Vagina (tissue), 2 donors: Measurements from ENCODE around the gene MICALL2.

Experiments used
- POLR2AphosphoS5 ChIP-seq, 2 donors: sonication (generic); formaldehyde crosslinking; IDR thresholded peaks; one replicate each; pipeline ENCODE4 v1.9.0; 2017; ENCODE audit warnings: antibody characterized with exemption in 2 of 2, mild to moderate bottlenecking in 2 of 2, low read depth in 1 of 2; ENCODE audit not compliant: insufficient read depth in 1 of 2
- TF ChIP-seq, protein P1 (sequence below), 3 experiments: fragments of 450-650 bp in 2 of 3; fragments of 200-600 bp in 1 of 3; sonication (generic) in 1 of 3; IDR thresholded peaks; one replicate each; pipeline ENCODE4 v1.5.1; 2017 to 2019; ENCODE audit warnings: antibody characterized with exemption in 3 of 3, mild to moderate bottlenecking in 2 of 3, moderate library complexity in 2 of 3

DNA sequence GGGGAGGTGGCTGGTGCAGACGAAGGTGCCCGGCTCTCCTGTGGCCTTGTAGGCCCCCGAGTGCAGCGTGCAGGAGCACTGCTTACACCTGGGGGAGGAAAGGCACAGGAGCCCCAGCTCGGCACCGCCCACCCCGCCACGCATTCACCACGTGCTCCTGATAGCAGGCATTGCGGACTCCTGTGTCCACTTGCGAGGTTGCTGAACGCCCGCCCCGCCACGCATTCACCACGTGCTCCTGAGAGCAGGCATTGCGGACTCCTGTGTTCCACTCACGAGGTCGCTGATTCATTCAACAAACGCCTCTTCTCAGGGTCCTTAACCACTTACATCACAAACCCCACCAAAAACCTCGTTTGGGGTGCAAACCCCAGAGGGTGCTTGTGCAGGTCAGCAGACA is 13.9 kb downstream of the MICALL2 start:
- TF ChIP-seq, protein P1, sequence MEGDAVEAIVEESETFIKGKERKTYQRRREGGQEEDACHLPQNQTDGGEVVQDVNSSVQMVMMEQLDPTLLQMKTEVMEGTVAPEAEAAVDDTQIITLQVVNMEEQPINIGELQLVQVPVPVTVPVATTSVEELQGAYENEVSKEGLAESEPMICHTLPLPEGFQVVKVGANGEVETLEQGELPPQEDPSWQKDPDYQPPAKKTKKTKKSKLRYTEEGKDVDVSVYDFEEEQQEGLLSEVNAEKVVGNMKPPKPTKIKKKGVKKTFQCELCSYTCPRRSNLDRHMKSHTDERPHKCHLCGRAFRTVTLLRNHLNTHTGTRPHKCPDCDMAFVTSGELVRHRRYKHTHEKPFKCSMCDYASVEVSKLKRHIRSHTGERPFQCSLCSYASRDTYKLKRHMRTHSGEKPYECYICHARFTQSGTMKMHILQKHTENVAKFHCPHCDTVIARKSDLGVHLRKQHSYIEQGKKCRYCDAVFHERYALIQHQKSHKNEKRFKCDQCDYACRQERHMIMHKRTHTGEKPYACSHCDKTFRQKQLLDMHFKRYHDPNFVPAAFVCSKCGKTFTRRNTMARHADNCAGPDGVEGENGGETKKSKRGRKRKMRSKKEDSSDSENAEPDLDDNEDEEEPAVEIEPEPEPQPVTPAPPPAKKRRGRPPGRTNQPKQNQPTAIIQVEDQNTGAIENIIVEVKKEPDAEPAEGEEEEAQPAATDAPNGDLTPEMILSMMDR (IDR thresholded peaks at IDR 0.05): no peak
- no peak for TF ChIP-seq POLR2AphosphoS5 (IDR thresholded peaks at IDR 0.05; ENCODE audit: insufficient read depth in 1 of 2, low read depth in 1 of 2)
